Colonic mucosa (tissue), 4 donors: ENCODE measurements around the gene MMS22L. TPM values are rescaled to one million over a fixed set of nuclear protein-coding genes. Genes with fewer than 3 reads are reported as not detected.

Source experiments
- DNase-seq: peaks from one replicate; pipeline ENCODE4 v3.0.0-alpha.2; 2020
- H3K27ac ChIP-seq: fragments of 200-600 bp; one replicate; pipeline ENCODE4 v1.8.0; 2021
- H3K27me3 ChIP-seq: fragments of 200-600 bp; one replicate; pipeline ENCODE4 v1.8.0; 2021
- H3K36me3 ChIP-seq: fragments of 200-600 bp; one replicate; pipeline ENCODE4 v1.8.0; 2021
- H3K4me1 ChIP-seq: fragments of 200-600 bp; one replicate; pipeline ENCODE4 v1.8.0; 2021; ENCODE audit warnings: mild to moderate bottlenecking
- H3K4me3 ChIP-seq: fragments of 200-600 bp; one replicate; pipeline ENCODE4 v1.8.0; 2021
- H3K9ac ChIP-seq, 2 donors: one replicate each; pipeline ENCODE4 v1.7.0; 2013; ENCODE audit warnings: control low read depth in 2 of 2, low read depth in 2 of 2, low read length in 2 of 2
- H3K9me3 ChIP-seq: fragments of 200-600 bp; one replicate; pipeline ENCODE4 v1.8.0; 2021
- CTCF ChIP-seq: fragments of 200-600 bp; IDR thresholded peaks from one replicate; pipeline ENCODE4 v1.8.0; 2022; ENCODE audit warnings: antibody characterized with exemption, mild to moderate bottlenecking
- intact Hi-C: fragments of 100-400 bp; cut with DNase I; formaldehyde crosslinking; loops from one replicate; pipeline ENCODE4 v1.14.1; 2022
- total RNA-seq, 2 donors: library from RNA; stranded (reverse); fragmentation: NEBNext Ultra II Directional in 1 of 2; extraction: Animal tissue kit (Norgen Biotek cat#: 25700) in 1 of 2; gene quantifications; one replicate each; pipeline ENCODE4 v1.2.1, GENCODE V29; 2021
- donor health status: healthy.
- donor health status: DM: no; HTN: no; CAD: no.
- donor health status: DM: no; HTN: no; CAD: no.

The MMS22L gene
- total RNA-seq, 2 donors from 2014 or later: 9.1 to 21.4 TPM

- Histone ChIP-seq H3K27ac (no peak overlapping the region), H3K27me3 (no peaks in the 10 kb centered on the region), H3K4me3 (no peak overlapping the region), H3K9ac (no peak overlapping the region), H3K4me1 (no peaks in the 10 kb centered on the region), H3K36me3 (no peaks in the 10 kb centered on the region), H3K9me3 (no peaks in the 10 kb centered on the region)
- no peak for TF ChIP-seq CTCF
- intact Hi-C loops: no loop called here
- DNase-seq: no peak
Observed at GRCh38 chr6:97207383-97207782, 75.6 kb downstream of the MMS22L start.

GRCh38 chr6:97205966-97206365, 77.0 kb downstream of the MMS22L start:
- no peaks in the 10 kb centered on the region for H3K36me3 ChIP-seq
- H3K9me3 ChIP-seq: no peaks in the 10 kb centered on the region
- H3K4me1 ChIP-seq: no peaks in the 10 kb centered on the region
- no peak for TF ChIP-seq CTCF
- intact Hi-C loops: no loop called here
- no peak overlapping the region for H3K9ac ChIP-seq
- H3K27me3 ChIP-seq: no peaks in the 10 kb centered on the region
- DNase-seq: no peak
- no peak overlapping the region for H3K4me3 ChIP-seq
- H3K27ac ChIP-seq: no peak overlapping the region

- H3K27me3 ChIP-seq: no peaks in the 10 kb centered on the region
- no peak overlapping the region for H3K9ac ChIP-seq
- no peak overlapping the region for H3K27ac ChIP-seq
- intact Hi-C loops: no loop called here
- DNase-seq: no peak
- no peak for TF ChIP-seq CTCF
- H3K9me3 ChIP-seq: no peaks in the 10 kb centered on the region
- no peaks in the 10 kb centered on the region for H3K4me1 ChIP-seq
- no peaks in the 10 kb centered on the region for H3K36me3 ChIP-seq
- H3K4me3 ChIP-seq: no peak overlapping the region
Observed at GRCh38 chr6:97203343-97203742, 79.7 kb downstream of the MMS22L start.

- TF ChIP-seq CTCF: no peak
- Histone ChIP-seq H3K27me3 (no peaks in the 10 kb centered on the region), H3K4me1 (no peaks in the 10 kb centered on the region), H3K9ac (no peak overlapping the region), H3K9me3 (no peaks in the 10 kb centered on the region), H3K27ac (no peak overlapping the region), H3K36me3 (no peaks in the 10 kb centered on the region), H3K4me3 (no peak overlapping the region)
- intact Hi-C loops: no loop called here
- no peak for DNase-seq
Observed at GRCh38 chr6:97198046-97198565, 84.9 kb downstream of the MMS22L start.

GRCh38 chr6:97195117-97195516, 87.9 kb downstream of the MMS22L start:
- H3K9ac ChIP-seq: no peak overlapping the region
- DNase-seq: no peak
- intact Hi-C loops: no loop called here
- no peaks in the 10 kb centered on the region for H3K36me3 ChIP-seq
- no peak overlapping the region for H3K4me3 ChIP-seq
- no peaks in the 10 kb centered on the region for H3K4me1 ChIP-seq
- no peak overlapping the region for H3K27ac ChIP-seq
- no peaks in the 10 kb centered on the region for H3K27me3 ChIP-seq
- no peak for TF ChIP-seq CTCF
- H3K9me3 ChIP-seq: no peaks in the 10 kb centered on the region
